Right lobe of liver (tissue), 6 donors: Measurements from ENCODE around the gene ATP5F1D. TPM values are rescaled to one million over a fixed set of nuclear protein-coding genes. Genes with fewer than 3 reads are reported as not detected.

Experiments
- ATAC-seq, 4 donors: fragments of 200-7000 bp; cut with Tn5 transposase; one replicate each; pipeline ENCODE4 v1.9.1; 2020; ENCODE audit warnings: mild to moderate bottlenecking in 4 of 4, moderate library complexity in 4 of 4
- DNase-seq, 3 donors: peaks; one replicate each; pipeline ENCODE4 v3.0.0-alpha.2; 2020
- H3K27ac ChIP-seq, 3 donors: fragments of 200-600 bp; one replicate each; pipeline ENCODE4 v1.8.0; 2022
- H3K27me3 ChIP-seq, 2 donors: fragments of 200-600 bp; one replicate each; pipeline ENCODE4 v1.8.0; 2022
- H3K36me3 ChIP-seq, 4 donors: fragments of 200-600 bp; sonication (generic) in 1 of 4; one replicate each; pipeline versions ENCODE4 v1.5.1 to v1.8.0; 2017 to 2022; ENCODE audit warnings: control low read depth in 1 of 4
- H3K4me1 ChIP-seq, 4 donors: fragments of 200-600 bp; sonication (generic) in 1 of 4; one replicate each; pipeline versions ENCODE4 v1.5.1 to v1.8.0; 2017 to 2022; ENCODE audit warnings: control low read depth in 1 of 4
- H3K4me3 ChIP-seq, 3 donors: fragments of 200-600 bp; one replicate each; pipeline ENCODE4 v1.8.0; 2022
- H3K9me3 ChIP-seq, 4 donors: fragments of 200-600 bp; sonication (generic) in 1 of 4; one replicate each; pipeline versions ENCODE4 v1.5.1 to v1.8.0; 2017 to 2022; ENCODE audit warnings: control low read depth in 1 of 4
- CTCF ChIP-seq, 4 donors: fragments of 200-600 bp in 3 of 4; fragments of 450-650 bp in 1 of 4; IDR thresholded peaks; one replicate each; pipeline versions ENCODE4 v1.5.1 to v1.8.0; 2016 to 2022; ENCODE audit warnings: antibody characterized with exemption in 4 of 4, mild to moderate bottlenecking in 2 of 4
- POLR2A ChIP-seq: fragments of 450-650 bp; IDR thresholded peaks from one replicate; pipeline ENCODE4 v1.6.1; 2017; ENCODE audit warnings: antibody characterized with exemption, mild to moderate bottlenecking
- WGBS: methylation state at CpG from one replicate; pipeline ENCODE4 v1.1.6; 2018; ENCODE audit warnings: low coverage, low lambda C conversion rate; ENCODE audit not compliant: insufficient coverage; ENCODE audit errors: missing lambda C conversion rate; 5-methylcytosine and 5-hydroxymethylcytosine counted together
- intact Hi-C, 2 donors: fragments of 100-400 bp; cut with DNase I; formaldehyde crosslinking; loops; one replicate each; pipeline versions ENCODE4 v1.11.2 to v1.14.1; 2022
- total RNA-seq, 6 experiments: library from RNA; depleted of rRNA in 2 of 6; stranded (reverse); fragments of >200 nt in 2 of 6; fragmentation: NEBNext Ultra II Directional in 3 of 6; extraction: Animal tissue kit (Norgen Biotek cat#: 25700) in 3 of 6; gene quantifications; one replicate each; pipeline versions ENCODE4 v1.1.0 to v1.2.4, GENCODE V29; 2016 to 2023
- donor health status: DM: no; HTN: yes; CAD: no.
- donor health status: DM: no; HTN: no; CAD: no.
- donor health status: DM: no; HTN: no; CAD: no.
- donor health status: DM: no; HTN: yes; CAD: no.
- donor health status: DM: no; HTN: yes; CAD: no.

Gene ATP5F1D
- total RNA-seq, 6 experiments from 2014 or later = 98.1 to 240 (median 137) TPM

- Histone ChIP-seq H3K9me3 (no peaks in the 10 kb centered on the region), H3K27ac (no peak overlapping the region), H3K36me3 (peaks cover 0 to 11% (median 3%) of the 10 kb centered on the region in 4 donors), H3K4me3 (no peak overlapping the region), H3K27me3 (no peaks in the 10 kb centered on the region), H3K4me1 (no peaks in the 10 kb centered on the region)
- TF ChIP-seq CTCF (IDR thresholded peaks at IDR 0.05) (no peak), POLR2A (no peak)
- ATAC-seq = no peak
- no peak for DNase-seq
- intact Hi-C loops = no loop called here
- 96% methylated on average over 40 of the region's 100 CpGs for WGBS
Observed at GRCh38 chr19:1228161-1228957, 13.2 kb upstream of the ATP5F1D start.

- intact Hi-C loops = no loop called here
- 97% methylated on average over 42 of the region's 158 CpGs for WGBS
- ATAC-seq (no peak), DNase-seq (no peak)
- no peak overlapping the region for H3K4me3 ChIP-seq
- no peaks in the 10 kb centered on the region for H3K9me3 ChIP-seq
- no peak overlapping the region for H3K27ac ChIP-seq
- TF ChIP-seq CTCF (IDR thresholded peaks at IDR 0.05) (no peak), POLR2A (no peak)
- no peaks in the 10 kb centered on the region for H3K27me3 ChIP-seq
- H3K4me1 ChIP-seq = no peaks in the 10 kb centered on the region
- H3K36me3 ChIP-seq = peaks cover 0 to 6% (median under 1%) of the 10 kb centered on the region in 4 donors
Observed at GRCh38 chr19:1229056-1229923, 12.3 kb upstream of the ATP5F1D start.

GRCh38 chr19:1229924-1230782 is 11.4 kb upstream of the ATP5F1D start:
- Histone ChIP-seq H3K4me3 (no peak overlapping the region), H3K36me3 (peaks cover 0 to 6% (median under 1%) of the 10 kb centered on the region in 4 donors), H3K27me3 (no peaks in the 10 kb centered on the region), H3K4me1 (no peaks in the 10 kb centered on the region), H3K9me3 (no peaks in the 10 kb centered on the region), H3K27ac (no peak overlapping the region)
- TF ChIP-seq CTCF (IDR thresholded peaks at IDR 0.05) = no peak
- no peak for TF ChIP-seq POLR2A
- 62% methylated on average over 4 of the region's 61 CpGs for WGBS
- ATAC-seq (no peak), DNase-seq (no peak)
- intact Hi-C loops = no loop called here

- intact Hi-C loops = no loop called here
- DNase-seq (no peak), ATAC-seq (no peak)
- Histone ChIP-seq H3K27ac (no peak overlapping the region), H3K27me3 (no peaks in the 10 kb centered on the region), H3K4me3 (no peak overlapping the region), H3K9me3 (no peaks in the 10 kb centered on the region), H3K4me1 (no peaks in the 10 kb centered on the region), H3K36me3 (peaks cover 0 to 6% (median under 1%) of the 10 kb centered on the region in 4 donors)
- 66% methylated on average over 5 of the region's 38 CpGs for WGBS
- TF ChIP-seq POLR2A (no peak), CTCF (IDR thresholded peaks at IDR 0.05) (no peak)
Observed at GRCh38 chr19:1230783-1231489, 10.6 kb upstream of the ATP5F1D start.
